Fibroblast of mammary gland (primary cell): Measurements from ENCODE around the gene FHIT.

Source experiments
- DNase-seq: peaks from one replicate; pipeline ENCODE4 v3.0.0-alpha.2; 2010; ENCODE audit warnings: low read depth
- H3K4me3 ChIP-seq: 2 replicates; pipeline ENCODE4 v1.5.1; 2011; ENCODE audit warnings: low read depth, mild to moderate bottlenecking, low read length, moderate library complexity; ENCODE audit not compliant: control insufficient read depth
- CTCF ChIP-seq: conservative IDR thresholded peaks from 2 replicates; pipeline ENCODE4 v1.5.1; 2011; ENCODE audit warnings: low read depth, low read length, inconsistent platforms; ENCODE audit not compliant: control insufficient read depth, insufficient read depth

FHIT gene

GRCh38 chr3:59699648-59700320, 1551.5 kb downstream of the FHIT start:
- TF ChIP-seq CTCF, result no peak
- no peak for DNase-seq
- no peak overlapping the region for H3K4me3 ChIP-seq
